GM18502 (cell line): ENCODE data around the gene NXPH3.

ENCODE experiments used
- ATAC-seq: cut with Tn5 transposase; IDR thresholded peaks from one replicate; pipeline ENCODE4 v1.9.1; 2021; ENCODE audit warnings: mild to moderate bottlenecking; ENCODE audit not compliant: unreplicated experiment, poor library complexity

The NXPH3 gene

DNA sequence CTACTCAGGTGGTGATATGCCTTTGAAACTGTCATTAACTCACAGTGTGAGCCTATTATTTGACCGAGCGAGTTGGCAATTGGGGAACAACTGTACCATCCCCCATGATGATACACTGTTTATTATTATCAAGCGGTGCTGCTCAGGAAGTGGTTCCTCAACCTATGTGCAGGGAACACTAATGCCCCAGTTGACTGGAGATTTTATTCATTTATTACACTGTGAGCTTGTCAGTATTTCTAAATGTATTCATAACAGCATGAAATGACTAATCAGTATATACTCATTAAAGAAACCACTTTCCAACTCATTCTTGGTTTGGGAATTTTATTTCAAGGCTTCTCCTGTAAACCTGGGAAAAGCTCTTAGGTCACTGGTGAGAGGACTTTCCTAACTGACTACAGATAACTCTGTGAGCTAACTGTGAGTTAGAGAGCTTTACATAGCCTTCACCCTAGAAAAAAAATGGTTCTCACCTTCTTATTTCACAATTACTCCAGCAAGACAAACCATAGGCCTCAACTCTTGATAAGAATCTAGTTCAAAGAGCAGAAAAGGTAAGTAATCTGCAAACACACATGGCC is 42.4 kb downstream of the NXPH3 start:
- no peak for ATAC-seq

DNA sequence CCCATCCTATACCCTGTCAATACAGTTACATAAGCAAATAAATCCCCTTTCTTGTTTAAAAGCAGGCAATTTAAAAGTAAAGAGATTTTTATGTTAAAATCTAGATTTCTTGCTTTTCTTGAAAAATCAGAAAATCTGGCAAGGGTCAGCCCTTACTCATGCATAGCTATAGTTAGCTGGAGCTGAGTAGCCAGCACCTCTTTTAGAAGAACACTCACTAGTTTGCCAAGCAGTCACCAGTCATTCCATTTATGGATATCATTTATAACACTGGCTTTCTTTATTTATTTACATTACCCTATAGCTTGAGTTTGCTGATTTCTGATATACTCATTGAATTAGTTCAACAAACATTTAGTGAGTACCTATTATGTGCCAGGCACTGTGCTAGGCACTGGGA is 45.7 kb downstream of the NXPH3 start:
- ATAC-seq, result no peak

DNA sequence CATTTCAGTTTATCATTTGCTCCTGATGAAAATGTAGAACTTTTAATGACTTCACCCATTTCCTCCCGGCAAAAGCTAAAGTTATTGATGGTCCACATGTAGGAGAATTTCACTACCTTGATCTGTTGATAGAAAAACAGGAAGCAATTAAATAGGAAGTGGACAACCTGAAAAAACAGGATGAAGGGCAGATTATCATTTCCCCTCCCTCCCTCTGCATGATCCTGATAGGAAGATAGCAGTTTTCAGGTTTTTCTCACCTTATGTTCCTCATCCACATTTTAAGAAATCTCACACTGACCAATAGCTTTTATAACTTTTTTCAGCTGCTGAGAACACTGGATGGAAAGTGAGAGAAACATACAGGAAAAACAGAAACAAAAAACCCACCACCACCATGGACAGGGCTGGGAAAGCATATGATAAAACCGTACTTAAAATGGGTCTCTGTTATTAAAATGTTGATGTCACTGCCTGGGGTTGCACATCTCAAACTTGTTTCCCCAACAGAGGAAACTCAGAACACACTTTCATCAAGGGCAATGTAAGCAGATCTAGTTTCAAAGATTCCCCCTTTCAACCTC is 46.4 kb downstream of the NXPH3 start:
- ATAC-seq, result no peak

DNA sequence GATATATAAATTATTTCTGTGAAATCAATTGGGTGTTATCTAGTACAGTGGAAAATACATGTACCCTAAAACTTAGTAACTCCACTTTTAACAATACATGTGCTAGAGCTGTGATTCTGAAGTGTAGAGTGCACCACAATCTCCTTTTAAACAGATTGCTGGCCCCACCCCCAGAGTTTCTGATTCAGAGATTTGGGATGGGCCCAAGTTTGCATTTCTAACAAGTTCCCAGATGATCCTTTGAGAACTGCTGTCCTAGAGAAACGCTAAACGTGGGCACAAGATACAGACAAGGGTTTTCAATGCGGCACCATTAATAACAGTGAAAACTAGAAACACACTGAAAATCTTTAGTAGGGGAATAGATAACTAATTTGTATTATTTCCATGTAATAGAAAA is 49.2 kb downstream of the NXPH3 start:
- no peak for ATAC-seq

DNA sequence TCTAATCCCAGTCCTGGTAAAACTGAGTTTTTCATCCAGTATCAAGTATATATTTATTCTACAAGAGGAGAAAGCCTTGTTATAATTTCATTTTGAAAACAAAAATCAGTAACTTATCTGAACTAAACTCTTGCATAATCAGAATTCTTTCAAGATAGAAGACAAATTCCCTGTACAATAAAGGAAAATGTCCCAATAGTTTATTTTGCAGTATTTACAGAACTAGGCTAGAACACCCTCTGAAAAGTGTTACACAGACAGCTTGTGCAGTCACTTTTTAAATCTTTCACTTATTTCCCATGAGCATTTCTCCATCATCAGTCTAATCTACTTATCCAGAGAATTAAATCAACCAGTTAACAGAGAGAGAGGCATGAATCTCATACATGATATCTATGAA is 53.8 kb downstream of the NXPH3 start:
- no peak for ATAC-seq

DNA sequence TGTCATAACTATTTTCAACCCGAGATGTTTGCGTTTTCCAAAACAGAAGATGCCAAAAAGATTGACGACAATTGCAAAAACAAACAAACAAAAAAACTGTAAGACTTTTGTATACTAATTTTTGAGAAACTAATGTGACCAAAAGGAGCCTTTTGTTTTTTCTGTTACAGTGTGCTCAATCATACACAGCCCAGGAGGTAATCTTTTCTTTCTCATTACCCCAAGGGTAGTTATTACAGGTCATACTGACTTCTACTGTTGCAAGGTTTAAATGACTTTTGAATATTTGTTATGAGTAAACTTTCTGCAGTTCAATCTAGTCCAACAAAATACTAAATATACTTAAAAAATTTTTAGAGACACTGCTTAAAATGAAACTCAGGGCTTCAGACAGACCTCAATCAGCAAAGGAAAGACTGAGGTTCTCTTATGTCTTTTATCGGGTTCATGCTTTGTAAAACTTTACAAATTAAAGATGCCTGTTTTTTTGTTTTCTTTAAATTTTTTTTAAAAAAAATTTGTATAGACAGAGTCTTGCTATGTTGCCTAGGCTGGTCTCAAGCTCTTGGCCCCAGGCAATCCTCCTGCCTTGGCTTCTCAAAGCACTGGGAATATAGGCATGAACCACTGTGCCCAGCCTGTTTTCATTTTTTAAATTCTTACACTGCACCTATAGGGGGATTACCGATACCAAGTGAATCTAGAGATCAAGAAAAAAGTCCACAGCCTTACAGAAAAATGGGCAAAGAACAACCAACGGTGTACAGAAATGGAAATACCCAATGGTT is 54.6 kb downstream of the NXPH3 start:
- ATAC-seq, result no peak

DNA sequence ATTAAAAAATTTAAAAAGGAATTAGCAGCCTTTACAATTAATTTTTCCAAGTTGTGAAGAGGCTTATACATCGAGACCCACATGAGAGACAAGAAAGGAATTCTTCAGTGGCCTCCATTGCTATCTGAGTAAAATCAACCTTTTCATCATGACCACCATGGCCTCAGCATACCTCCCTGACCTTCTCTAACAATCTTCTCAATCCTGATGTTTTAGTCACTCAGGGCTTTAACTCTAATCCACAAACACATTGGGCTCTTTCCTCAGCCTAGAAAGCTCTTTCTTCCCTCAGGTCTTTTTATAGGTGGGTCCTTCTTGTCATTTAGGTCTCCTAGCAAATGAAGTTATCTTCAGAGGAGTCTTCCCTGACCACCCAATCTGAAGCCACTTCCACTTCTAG is 55.8 kb downstream of the NXPH3 start:
- no peak for ATAC-seq
